CD1c-positive myeloid dendritic cell (primary cell): ENCODE measurements around the gene PDGFB.

Experiments used
- DNase-seq: peaks from one replicate; pipeline ENCODE4 v3.0.0-alpha.2; 2016; ENCODE audit errors: extremely low spot score

PDGFB gene

GRCh38 chr22:39254789-39255298 lies 10.1 kb upstream of the PDGFB start:
- DNase-seq = peak; percentile 60

- DNase-seq = no peak
Measured at GRCh38 chr22:39254122-39254521, 9.3 kb upstream of the PDGFB start.

GRCh38 chr22:39253435-39254070 lies 8.8 kb upstream of the PDGFB start:
- peak; percentile 53 for DNase-seq

- no peak for DNase-seq
Measured at GRCh38 chr22:39252461-39253434, 8.0 kb upstream of the PDGFB start.

- DNase-seq = no peak
Measured at GRCh38 chr22:39251762-39252460, 7.1 kb upstream of the PDGFB start.

- DNase-seq = no peak
Measured at GRCh38 chr22:39250838-39251237, 6.1 kb upstream of the PDGFB start.

- DNase-seq = no peak
Measured at GRCh38 chr22:39250131-39250530, 5.3 kb upstream of the PDGFB start.

GRCh38 chr22:39249086-39249704 lies 4.4 kb upstream of the PDGFB start:
- DNase-seq = no peak

- DNase-seq = no peak
Measured at GRCh38 chr22:39248254-39248653, 3.5 kb upstream of the PDGFB start.

- DNase-seq = peak; percentile 43
Measured at GRCh38 chr22:39247361-39247760, 2.6 kb upstream of the PDGFB start.

- no peak for DNase-seq
Measured at GRCh38 chr22:39246690-39247332, 2.0 kb upstream of the PDGFB start.

- DNase-seq = no peak
Measured at GRCh38 chr22:39246217-39246616, 1.4 kb upstream of the PDGFB start.

- DNase-seq = no peak
Measured at GRCh38 chr22:39245130-39246039, 603 bp upstream of the PDGFB start.

- DNase-seq = no peak
Measured at GRCh38 chr22:39244136-39244495, 666 bp downstream of the PDGFB start.

- DNase-seq = no peak
Measured at GRCh38 chr22:39243439-39244135, 1.2 kb downstream of the PDGFB start.

- DNase-seq = no peak
Measured at GRCh38 chr22:39242595-39243438, 2.0 kb downstream of the PDGFB start.

GRCh38 chr22:39241794-39242594 lies 2.8 kb downstream of the PDGFB start:
- peak; percentile 63 for DNase-seq
